Measurements from ENCODE around the gene USH1C.

The USH1C gene

DNA sequence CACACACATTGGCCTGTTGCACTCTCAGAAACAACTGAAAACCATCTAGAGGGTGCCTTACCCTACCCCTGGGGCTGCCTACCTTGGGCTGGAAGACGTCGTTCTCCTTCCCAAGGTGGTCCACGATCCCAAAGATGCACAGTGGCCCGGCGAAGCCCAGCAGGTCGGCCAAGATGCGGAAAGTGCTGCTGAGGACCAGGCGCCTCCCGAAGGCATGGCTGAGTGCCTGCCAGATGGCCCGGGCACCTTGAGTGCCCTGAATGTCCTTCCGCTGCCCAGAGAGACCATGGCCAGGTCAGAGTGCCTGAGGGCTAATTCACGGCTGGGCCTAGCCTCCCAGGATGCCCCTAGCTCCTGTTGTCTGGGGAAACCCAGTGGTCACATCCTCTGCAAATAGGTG, 83.8 kb downstream of the USH1C start:
- no peak for DNase-seq

DNA sequence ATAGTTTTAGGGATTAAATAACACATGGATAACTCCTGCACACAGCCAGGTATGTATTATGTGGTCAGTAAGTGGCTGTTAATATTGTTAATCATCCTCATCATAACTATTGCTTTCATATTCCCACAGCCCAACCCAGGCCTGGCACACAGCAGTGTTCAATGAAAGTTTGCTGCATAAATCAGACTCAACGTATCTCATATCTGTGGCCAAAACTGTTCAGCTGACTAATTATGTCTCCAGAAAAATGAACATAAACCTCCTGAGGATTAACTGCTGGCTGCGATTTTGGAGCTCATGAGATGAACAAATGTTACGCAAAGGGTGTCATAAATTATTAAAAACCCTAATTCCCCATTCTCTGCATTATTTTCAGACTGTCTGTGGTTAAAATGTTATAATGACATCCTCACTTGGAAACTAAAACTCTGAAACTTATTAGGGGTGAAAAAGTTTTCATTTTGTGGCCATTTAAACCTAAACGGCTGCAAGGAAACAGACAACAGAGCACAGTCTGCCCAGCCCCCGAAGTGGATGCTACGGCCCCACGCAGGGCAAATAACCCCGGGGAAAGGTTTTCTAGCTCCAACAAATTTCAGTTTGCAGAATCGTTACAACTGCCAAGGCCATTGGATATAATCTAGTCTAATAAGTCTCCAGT, 84.8 kb downstream of the USH1C start:
- DNase-seq: no peak

DNA sequence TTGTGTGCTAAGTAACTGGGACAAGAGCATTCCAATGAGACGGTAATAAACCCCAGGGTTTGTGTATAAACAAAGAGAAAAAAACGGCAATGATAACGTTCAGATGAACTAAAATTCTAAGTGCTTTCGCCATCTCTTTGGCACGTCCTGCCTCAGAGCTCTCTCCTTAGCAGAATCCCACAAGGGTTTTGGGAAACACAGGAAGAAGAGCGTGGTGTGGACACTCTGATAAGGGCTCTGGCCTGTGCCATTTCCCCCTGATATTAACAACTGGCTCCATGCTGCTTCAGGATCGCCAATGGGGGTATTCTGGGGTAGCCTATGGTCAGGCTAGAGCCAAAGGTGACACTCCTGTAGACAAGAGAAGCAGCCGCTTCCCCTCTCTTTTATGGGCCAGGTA, 85.9 kb downstream of the USH1C start:
- DNase-seq: no peak

DNA sequence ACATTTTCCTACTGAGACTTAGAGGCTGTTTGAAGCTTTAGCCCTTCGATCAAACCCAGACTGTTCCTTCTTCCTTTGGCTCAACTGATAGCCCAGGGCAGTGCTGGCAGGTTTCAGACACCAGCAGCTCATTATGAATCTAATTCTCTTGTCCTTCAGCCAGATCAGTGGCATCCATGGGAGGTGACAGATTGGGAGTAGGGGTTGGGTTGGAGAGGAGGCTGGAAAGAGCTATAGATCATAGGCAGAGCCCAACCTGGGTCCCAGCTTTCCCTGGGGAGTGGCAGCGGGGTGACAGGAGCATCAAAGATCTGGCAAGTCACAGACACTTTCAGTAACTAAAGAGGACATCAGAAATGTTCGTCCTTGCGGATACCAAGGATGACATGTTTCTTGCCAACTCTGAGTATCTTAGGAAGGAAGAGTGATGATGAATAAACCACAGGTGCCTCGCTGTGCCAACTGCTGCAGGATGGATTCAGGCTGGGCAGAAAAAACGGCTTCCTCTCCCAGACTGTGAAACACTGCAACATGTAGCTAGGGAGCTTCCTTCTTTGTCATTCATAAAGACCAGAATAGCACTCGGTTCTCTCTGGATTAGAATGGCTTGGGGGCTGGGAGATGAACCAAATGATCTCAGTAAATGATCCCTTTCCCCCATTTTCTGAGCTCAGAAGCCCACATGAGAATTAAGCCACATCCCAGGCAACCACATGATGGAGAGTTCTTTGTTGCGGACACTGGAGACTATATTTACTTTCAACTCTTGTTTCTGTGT, 86.6 kb downstream of the USH1C start:
- DNase-seq: no peak

DNA sequence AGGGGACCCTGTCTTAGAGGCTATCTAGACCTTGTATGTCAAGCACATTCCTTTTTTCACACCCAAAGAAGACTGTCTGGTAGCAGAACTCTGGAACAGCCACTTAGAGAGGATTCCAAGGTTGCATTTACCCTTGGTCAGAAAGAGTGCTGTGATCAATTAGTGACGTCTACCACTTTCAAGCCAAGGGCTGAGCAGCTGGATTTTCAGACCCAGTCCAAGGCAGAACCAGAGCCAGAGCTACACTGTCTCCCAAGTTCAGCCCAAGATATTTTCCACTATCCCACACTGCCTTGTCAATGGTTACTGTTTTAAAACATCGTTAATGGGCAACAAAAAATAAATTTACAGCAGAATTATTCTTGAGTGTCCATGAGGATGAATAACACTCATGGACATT, 91.5 kb downstream of the USH1C start:
- no peak for DNase-seq

DNA sequence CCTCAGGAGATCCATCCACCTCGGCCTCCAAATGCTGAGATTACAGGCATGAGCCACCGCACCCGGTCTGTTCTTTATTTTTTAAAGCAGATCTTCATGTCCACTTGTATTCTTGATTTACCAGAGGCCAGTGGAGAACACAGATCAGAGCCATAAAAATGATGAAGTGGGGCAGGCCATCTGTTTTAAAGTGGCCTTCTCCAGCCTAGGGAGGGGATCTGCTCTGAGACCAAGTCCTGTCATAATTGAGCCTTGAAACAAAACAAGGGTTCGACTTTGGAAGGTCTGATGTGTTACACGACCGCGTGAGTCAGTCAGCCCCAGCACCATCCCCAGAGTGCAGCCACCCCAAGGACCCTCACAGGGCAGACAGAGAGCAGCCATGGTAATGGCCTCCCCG, 95.1 kb downstream of the USH1C start:
- DNase-seq: no peak

DNA sequence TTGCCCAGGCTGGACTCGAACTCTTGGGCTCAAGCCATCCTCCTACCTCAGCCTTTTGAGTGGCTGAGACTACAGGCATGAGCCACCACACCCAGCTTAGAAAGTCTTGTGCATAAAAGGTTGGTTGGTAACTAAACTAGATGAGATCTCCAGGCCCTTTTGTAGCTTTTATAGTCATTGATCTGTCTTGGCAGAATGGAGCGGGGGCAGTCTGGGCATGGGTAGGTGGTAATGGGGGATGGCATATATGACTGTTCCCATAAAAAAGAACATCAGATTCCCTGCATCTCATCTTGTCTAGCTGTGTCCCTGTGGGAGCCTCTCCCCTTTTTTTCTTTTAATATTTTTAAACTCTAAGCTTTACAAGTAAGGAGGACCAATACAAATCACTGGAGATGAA, 97.7 kb downstream of the USH1C start:
- no peak for DNase-seq

DNA sequence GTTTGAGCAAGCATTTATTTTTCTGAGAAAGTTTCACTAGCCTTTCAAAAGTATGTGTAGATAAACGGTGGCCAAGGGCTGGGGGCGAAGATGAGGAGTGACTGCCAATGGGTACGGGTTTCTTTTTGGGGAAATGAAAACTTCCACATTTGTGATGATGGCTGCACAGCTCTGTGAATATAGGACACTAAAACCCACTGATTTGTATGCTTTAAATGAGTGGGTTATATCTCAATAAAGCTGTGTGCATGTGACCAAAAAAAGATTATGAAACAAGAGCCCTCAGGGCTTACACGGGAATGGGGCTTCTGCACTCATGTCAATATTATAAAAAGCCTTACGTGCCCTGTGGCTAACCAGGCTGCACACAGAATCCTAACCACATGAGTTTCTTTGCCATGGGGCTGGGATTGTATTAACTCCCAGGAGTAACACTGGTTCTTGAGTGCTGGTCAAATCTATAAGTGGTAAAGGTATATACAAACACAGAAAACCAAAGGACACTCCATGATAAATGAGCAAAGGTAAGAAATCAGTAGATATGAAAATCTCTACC, 98.9 kb downstream of the USH1C start:
- no peak for DNase-seq

DNA sequence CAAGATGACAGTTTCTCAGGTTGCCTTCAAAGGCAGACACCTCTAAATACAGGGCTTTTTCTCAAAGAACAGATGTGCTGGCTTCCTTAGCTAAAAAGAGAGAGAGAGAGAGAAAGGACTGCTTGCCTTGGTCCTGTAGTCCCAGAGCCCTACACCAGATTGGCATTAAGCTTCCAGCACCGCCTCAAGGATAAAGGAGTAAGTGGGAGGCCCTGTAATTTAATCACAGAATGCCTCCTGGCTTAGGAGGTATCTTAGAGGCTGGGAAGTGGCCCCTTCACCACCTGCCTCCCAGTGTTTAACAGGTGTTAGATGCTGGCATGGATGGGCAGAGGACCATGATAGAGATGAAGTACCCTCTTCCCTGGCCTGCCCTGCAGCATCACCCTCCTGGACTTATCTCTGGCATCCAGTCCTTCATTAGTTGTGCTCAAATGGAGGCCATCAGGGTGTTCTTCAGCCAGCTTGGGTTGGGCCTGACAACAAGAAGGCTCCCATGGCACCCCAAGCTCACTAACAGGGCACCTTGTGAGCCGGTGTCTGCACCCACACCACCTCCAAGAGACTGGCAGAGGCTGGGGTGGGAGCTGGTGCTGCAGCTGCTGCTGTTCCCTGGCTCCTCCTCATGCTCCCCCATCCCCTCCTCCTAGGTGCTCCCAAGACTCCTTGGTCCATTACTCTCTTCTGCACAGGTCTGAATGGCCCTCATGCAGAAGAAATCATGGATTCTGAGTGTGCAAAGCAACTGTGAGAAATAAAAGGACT, 100.1 kb downstream of the USH1C start:
- DNase-seq: no peak

Measured in left hindlimb (tissue), 1 donor.